Stimulated activated CD4-positive, alpha-beta T cell treated with anti-CD3 and anti-CD28 coated beads, Interleukin-4, amount 100 ng/mL, for 4 hours (primary cell): ENCODE data around the gene SMG5.

Source experiments
- DNase-seq, 2 experiments: peaks; one replicate each; pipeline ENCODE4 v3.0.0-alpha.2; 2020

Gene SMG5

GRCh38 chr1:156213644-156213966, 69.0 kb downstream of the SMG5 start:
- DNase-seq: no peak

GRCh38 chr1:156212833-156213643, 69.6 kb downstream of the SMG5 start, which contains the start of gene PMF1:
Gene PMF1 (plus strand): TSS chr1:156213007. CDS start chr1:156213016, 9 bp downstream.
- peak; percentile 93 to 96 for DNase-seq

- DNase-seq: no peak
Observed at GRCh38 chr1:156212130-156212529, 70.5 kb downstream of the SMG5 start.

- DNase-seq: no peak
Observed at GRCh38 chr1:156211243-156211642, 71.4 kb downstream of the SMG5 start.

- no peak for DNase-seq
Observed at GRCh38 chr1:156204686-156205085, 77.9 kb downstream of the SMG5 start.

- no peak for DNase-seq
Observed at GRCh38 chr1:156203331-156203730, 79.3 kb downstream of the SMG5 start.

- no peak for DNase-seq
Observed at GRCh38 chr1:156200044-156200443, 82.6 kb downstream of the SMG5 start.
